ENCODE measurements around the gene SMIM1. TPM values are rescaled to one million over a fixed set of nuclear protein-coding genes. Genes with fewer than 3 reads are reported as not detected.

SMIM1 gene
- total and polyA plus RNA-seq, 9 of the 15 experiments (the other 6 are each of a cell fraction or from before 2014, with no cell fraction given), result 2.3 to 125 (median 24.3) TPM

DNA sequence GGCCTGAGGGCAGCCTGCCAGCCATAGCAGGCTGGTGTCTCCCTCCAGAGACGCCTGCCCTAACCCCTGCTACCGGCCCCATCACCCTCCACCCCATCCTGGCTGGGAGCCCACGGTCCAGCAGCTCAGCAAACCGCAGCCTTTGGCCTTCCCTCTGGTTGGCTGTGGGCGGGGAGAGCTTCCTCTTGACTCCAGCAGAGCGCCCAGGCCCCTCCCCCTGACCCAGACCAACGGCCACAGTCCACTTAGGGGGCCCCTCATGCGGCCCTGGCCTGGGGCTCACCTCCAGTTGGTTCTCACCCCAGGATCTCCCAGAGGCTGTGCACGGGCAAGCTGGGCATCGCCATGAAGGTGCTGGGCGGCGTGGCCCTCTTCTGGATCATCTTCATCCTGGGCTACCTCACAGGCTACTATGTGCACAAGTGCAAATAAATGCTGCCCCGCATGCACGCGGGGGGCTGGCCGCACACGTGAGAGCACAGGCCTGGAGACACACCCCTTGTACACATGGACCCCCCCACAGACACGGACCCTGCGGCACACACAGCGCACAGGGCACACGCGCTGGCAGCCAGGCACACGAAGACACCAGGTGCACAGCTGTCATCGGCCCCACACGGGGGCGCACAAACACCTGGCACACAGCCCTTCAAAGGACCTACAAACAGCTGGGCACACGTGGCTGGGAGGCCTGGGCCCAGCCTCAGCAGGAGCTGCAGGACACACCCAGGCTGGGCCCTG is 3.1 kb downstream of the SMIM1 start (continued):
- TF ChIP-seq NFATC3 (IDR thresholded peaks at IDR 0.05) (no peak), LEF1 (IDR thresholded peaks at IDR 0.05) (peak; percentile 80), SETDB1 (IDR thresholded peaks at IDR 0.05; ENCODE audit: low read length) (no peak), CBX8 (IDR thresholded peaks at IDR 0.05; ENCODE audit: borderline replicate concordance, extremely low read depth, low read depth, low read length, poor library complexity, severe bottlenecking) (no peak), ZNF785 (CRISPR knock-in tag; IDR thresholded peaks at IDR 0.05) (no peak), SIN3B (IDR thresholded peaks at IDR 0.05; ENCODE audit: low read depth) (no peak; the same call in 1 of the 2 replicates), CHD2 (IDR thresholded peaks at IDR 0.05; ENCODE audit: low read depth, low read length) (no peak), SIRT6 (IDR thresholded peaks at IDR 0.05; ENCODE audit: low read depth, low read length) (no peak), SNIP1 (IDR thresholded peaks at IDR 0.05; ENCODE audit: low read depth) (0 out of 2 replicates have a peak, but pooled peaks have one; percentile 10), LARP7 (IDR thresholded peaks at IDR 0.05) (no peak), ZNF436 (CRISPR knock-in tag; IDR thresholded peaks at IDR 0.05) (no peak), DMBX1 (CRISPR knock-in tag; IDR thresholded peaks at IDR 0.05; ENCODE audit: borderline replicate concordance) (no peak; the same call in 1 of the 2 replicates), BCOR (IDR thresholded peaks at IDR 0.05) (no peak), CBFA2T2 (conservative IDR thresholded peaks at IDR 0.05) (peak; percentile 61), NR0B1 (IDR thresholded peaks at IDR 0.05; ENCODE audit: partially characterized antibody) (no peak), NR2C1 (IDR thresholded peaks at IDR 0.05) (0 out of 2 replicates have a peak, but pooled peaks have one; percentile 58), NR2C1 (tag; IDR thresholded peaks at IDR 0.05) (peak; percentile 51; the same call in 1 of the 2 replicates), ZNF707 (CRISPR knock-in tag; conservative IDR thresholded peaks at IDR 0.05) (no peak)
- TF ChIP-seq, protein P1, sequence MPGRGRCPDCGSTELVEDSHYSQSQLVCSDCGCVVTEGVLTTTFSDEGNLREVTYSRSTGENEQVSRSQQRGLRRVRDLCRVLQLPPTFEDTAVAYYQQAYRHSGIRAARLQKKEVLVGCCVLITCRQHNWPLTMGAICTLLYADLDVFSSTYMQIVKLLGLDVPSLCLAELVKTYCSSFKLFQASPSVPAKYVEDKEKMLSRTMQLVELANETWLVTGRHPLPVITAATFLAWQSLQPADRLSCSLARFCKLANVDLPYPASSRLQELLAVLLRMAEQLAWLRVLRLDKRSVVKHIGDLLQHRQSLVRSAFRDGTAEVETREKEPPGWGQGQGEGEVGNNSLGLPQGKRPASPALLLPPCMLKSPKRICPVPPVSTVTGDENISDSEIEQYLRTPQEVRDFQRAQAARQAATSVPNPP (IDR thresholded peaks at IDR 0.05; ENCODE audit: borderline replicate concordance, insufficient read depth, insufficient read length), result no peak
- TF ChIP-seq, protein P2, sequence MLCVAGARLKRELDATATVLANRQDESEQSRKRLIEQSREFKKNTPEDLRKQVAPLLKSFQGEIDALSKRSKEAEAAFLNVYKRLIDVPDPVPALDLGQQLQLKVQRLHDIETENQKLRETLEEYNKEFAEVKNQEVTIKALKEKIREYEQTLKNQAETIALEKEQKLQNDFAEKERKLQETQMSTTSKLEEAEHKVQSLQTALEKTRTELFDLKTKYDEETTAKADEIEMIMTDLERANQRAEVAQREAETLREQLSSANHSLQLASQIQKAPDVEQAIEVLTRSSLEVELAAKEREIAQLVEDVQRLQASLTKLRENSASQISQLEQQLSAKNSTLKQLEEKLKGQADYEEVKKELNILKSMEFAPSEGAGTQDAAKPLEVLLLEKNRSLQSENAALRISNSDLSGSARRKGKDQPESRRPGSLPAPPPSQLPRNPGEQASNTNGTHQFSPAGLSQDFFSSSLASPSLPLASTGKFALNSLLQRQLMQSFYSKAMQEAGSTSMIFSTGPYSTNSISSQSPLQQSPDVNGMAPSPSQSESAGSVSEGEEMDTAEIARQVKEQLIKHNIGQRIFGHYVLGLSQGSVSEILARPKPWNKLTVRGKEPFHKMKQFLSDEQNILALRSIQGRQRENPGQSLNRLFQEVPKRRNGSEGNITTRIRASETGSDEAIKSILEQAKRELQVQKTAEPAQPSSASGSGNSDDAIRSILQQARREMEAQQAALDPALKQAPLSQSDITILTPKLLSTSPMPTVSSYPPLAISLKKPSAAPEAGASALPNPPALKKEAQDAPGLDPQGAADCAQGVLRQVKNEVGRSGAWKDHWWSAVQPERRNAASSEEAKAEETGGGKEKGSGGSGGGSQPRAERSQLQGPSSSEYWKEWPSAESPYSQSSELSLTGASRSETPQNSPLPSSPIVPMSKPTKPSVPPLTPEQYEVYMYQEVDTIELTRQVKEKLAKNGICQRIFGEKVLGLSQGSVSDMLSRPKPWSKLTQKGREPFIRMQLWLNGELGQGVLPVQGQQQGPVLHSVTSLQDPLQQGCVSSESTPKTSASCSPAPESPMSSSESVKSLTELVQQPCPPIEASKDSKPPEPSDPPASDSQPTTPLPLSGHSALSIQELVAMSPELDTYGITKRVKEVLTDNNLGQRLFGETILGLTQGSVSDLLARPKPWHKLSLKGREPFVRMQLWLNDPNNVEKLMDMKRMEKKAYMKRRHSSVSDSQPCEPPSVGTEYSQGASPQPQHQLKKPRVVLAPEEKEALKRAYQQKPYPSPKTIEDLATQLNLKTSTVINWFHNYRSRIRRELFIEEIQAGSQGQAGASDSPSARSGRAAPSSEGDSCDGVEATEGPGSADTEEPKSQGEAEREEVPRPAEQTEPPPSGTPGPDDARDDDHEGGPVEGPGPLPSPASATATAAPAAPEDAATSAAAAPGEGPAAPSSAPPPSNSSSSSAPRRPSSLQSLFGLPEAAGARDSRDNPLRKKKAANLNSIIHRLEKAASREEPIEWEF (CRISPR knock-in tag; IDR thresholded peaks at IDR 0.05), result no peak; the same call in 1 of the 2 replicates
